ENCODE measurements around the gene ZNF839.

Gene ZNF839

DNA sequence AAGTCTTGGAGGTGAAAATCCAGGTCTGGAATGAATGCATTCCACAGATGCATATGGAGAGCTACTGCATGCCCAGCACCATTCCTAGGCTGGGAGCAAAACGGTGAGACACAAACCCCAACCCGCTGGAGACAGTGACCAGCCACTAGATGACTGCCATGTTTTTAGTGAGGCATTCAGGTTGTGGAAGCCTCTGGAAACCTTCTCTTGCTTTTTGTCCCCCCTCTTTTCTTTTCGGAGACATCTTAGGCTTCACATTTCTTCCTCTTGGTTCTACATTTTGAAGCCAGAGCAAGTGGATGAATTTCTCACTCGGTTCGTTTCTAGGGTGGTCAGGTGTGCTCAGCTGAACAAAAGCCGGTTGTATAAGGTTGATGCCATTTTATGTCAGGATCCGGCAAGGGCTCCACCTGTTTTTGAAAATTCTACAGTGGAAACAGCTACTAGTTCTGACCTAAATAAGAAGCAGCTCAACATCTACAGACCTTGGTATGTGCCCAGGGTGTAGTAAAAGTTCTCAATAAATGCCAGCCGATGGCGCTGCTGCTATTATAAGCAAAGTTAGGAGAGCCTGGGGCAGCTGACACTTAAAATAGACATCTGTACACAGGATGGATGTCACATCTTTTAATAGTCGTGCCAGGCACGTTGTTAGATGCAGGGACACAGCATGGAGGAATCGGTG, 1.8 kb upstream of the ZNF839 start:
- peak overlapping the region; percentile 61 for H3K4me3 ChIP-seq (ENCODE audit: low read depth, low read length)
- peak; percentile 81 for DNase-seq (ENCODE audit: low read depth)
- TF ChIP-seq, protein P1, sequence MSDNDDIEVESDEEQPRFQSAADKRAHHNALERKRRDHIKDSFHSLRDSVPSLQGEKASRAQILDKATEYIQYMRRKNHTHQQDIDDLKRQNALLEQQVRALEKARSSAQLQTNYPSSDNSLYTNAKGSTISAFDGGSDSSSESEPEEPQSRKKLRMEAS (IDR thresholded peaks at IDR 0.05; ENCODE audit: low read depth, low read length): no peak
- peak; percentile 37 for TF ChIP-seq CTCF (IDR thresholded peaks at IDR 0.05; ENCODE audit: low read depth, low read length)

- TF ChIP-seq, protein P1 (IDR thresholded peaks at IDR 0.05; ENCODE audit: low read depth, low read length): no peak
- TF ChIP-seq CTCF (IDR thresholded peaks at IDR 0.05; ENCODE audit: low read depth, low read length): no peak
- TF ChIP-seq MYC (IDR thresholded peaks at IDR 0.05; ENCODE audit: low read depth, low read length): no peak
- no peak for TF ChIP-seq POLR2A (IDR thresholded peaks at IDR 0.05; ENCODE audit: extremely low read depth, insufficient read length)
- H3K4me3 ChIP-seq (ENCODE audit: low read depth, low read length): peak overlapping the region; percentile 78
- DNase-seq (ENCODE audit: low read depth): no peak
Measured at GRCh38 chr14:102318781-102319276, 717 bp upstream of the ZNF839 start.

DNA sequence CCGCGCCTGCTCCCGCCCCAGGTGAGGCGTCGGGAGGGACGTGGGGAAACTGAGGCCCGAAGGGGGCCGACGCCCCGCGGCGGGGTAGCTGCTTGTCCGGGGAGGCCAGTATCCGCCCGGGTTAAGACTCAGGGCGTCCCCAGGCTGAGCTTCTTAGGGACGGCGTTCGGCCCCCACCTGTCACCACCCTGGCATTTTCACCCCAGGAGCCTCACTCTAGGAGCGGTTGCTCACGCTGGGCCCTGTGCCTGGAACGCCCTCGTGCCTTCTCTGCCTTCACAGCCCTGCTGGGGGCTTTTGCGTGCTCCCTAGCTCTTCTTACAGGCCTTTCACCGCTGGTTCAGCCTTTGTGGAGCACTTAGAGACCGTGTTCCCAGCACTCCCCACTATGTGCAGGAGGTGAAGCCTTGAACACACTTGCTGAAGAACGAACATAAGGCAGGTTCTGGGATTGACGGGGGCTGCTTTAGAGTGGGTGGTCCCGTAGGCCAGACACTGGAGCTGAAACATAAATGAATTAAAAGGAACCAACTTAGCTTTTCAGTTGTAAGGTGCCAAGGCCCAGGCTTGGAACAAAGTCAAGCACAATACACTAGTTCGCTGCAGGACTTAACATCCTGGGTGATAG, 601 bp downstream of the ZNF839 start:
- DNase-seq (ENCODE audit: low read depth): peak; percentile 57
- TF ChIP-seq MYC (IDR thresholded peaks at IDR 0.05; ENCODE audit: low read depth, low read length) (no peak), CTCF (IDR thresholded peaks at IDR 0.05; ENCODE audit: low read depth, low read length) (no peak), POLR2A (IDR thresholded peaks at IDR 0.05; ENCODE audit: extremely low read depth, insufficient read length) (no peak)
- TF ChIP-seq, protein P1 (IDR thresholded peaks at IDR 0.05; ENCODE audit: low read depth, low read length): no peak
- H3K4me3 ChIP-seq (ENCODE audit: low read depth, low read length): peak overlapping the region; percentile 75

DNA sequence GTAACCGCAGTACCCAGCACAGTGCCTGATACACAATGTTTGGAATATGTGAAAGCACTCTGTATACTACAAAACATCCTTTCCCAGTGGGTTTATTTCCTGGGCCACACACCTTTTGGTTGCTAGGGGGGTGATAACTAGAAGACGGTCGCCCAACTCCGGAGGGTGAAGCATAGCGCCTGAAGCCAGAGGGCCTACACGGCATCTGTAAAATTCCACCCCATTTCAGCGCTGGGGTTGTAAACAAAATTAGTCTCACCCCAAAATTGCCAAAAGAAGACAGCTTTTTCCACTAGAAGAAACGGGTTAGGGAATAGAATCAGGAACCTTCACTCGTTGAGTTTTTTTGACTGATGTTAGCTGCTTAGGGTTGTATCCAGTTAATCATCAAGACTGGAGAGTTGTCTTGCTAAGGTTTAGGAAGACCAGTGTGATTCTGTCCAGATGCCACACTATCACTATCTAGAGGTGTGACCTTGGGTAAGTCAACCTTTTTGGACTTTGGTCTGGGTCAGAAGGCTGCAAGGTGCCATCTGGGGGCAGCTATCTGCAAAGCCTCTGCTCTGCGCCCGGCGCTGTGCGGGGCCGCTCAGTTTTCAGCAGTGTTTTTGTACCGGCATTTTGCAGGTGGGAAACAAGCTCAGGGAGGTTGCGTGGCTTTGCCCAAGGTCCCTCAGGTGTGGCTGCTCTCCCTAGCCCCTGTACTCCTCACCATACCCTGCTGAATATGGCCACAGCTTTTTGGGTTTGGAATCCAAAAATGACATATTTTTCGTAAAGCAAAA, 1.3 kb downstream of the ZNF839 start:
- no peak for TF ChIP-seq MYC (IDR thresholded peaks at IDR 0.05; ENCODE audit: low read depth, low read length)
- no peak for TF ChIP-seq POLR2A (IDR thresholded peaks at IDR 0.05; ENCODE audit: extremely low read depth, insufficient read length)
- TF ChIP-seq CTCF (IDR thresholded peaks at IDR 0.05; ENCODE audit: low read depth, low read length): no peak
- TF ChIP-seq, protein P1 (IDR thresholded peaks at IDR 0.05; ENCODE audit: low read depth, low read length): no peak
- DNase-seq (ENCODE audit: low read depth): no peak
- peak overlapping the region; percentile 75 for H3K4me3 ChIP-seq (ENCODE audit: low read depth, low read length)

DNA sequence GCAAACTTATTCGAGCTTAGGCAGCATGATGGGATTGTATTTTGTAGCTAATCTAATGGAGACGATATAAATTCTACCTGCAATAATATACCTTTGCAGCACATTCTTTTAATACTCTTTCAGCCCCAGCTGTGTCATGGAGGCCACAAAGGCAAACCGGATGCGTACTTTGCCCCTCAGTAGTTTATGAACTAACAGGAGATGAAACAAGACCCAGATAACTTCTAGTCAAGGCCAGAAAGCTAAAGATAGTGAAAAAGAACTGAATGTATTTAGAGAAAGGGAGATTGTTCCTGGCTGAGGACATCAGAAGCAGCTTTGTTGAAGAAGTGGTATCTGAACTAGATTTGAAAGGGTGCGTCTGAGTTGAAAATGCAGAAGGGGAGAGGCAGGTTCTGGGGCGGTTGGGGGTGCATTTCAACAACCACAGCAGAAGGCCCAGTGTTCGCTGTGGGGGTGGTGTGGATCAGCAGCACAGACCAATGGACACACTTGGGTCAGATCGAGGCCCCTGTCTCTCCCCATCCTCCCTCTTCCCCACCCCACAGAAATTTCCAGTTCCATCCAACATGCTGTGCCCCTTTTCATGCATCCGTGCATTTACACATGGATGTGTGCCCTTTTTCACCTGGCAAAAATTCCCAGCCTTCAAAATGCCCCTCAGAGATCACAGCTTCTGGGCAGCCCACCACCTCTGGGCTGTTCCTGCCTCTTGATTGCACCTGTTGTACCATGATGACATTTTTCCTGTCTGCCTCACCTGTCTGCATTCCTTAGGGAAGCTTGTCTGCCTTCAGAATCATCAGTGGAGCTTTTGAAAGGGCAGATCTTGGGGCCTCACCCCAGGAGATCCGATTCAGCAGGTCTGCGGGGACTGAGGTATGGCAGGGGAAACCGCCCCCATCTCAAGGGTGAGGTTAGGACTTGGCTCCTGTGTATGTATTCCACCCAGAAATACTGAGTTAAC, 2.2 kb downstream of the ZNF839 start:
- no peak overlapping the region for H3K4me3 ChIP-seq (ENCODE audit: low read depth, low read length)
- TF ChIP-seq CTCF (IDR thresholded peaks at IDR 0.05; ENCODE audit: low read depth, low read length) (no peak), MYC (IDR thresholded peaks at IDR 0.05; ENCODE audit: low read depth, low read length) (no peak), POLR2A (IDR thresholded peaks at IDR 0.05; ENCODE audit: extremely low read depth, insufficient read length) (no peak)
- TF ChIP-seq, protein P1 (IDR thresholded peaks at IDR 0.05; ENCODE audit: low read depth, low read length): no peak
- DNase-seq (ENCODE audit: low read depth): no peak

All from NB4 (cell line).